Hepatocyte (in vitro differentiated cells): ENCODE results near the gene TBC1D4. TPM values are rescaled to one million over a fixed set of nuclear protein-coding genes. Genes with fewer than 3 reads are reported as not detected.

ENCODE experiments used
- DNase-seq: peaks from one replicate; pipeline ENCODE4 v3.0.0-alpha.2; 2016; ENCODE audit warnings: low spot score
- H2AFZ ChIP-seq: fragments of 200-600 bp; sonication (generic); 2 replicates; pipeline ENCODE4 v1.6.0; 2016; ENCODE audit warnings: antibody characterized with exemption, mild to moderate bottlenecking
- H3K27ac ChIP-seq: fragments of 200-600 bp; sonication (generic); 2 replicates; pipeline ENCODE4 v1.5.1; 2016; ENCODE audit warnings: mild to moderate bottlenecking
- H3K27me3 ChIP-seq: fragments of 200-600 bp; sonication (generic); 2 replicates; pipeline ENCODE4 v1.6.1; 2016
- H3K36me3 ChIP-seq: fragments of 200-600 bp; sonication (generic); replicated peaks from 2 replicates; pipeline ENCODE4 v1.5.1; 2016; ENCODE audit warnings: low read depth; ENCODE audit not compliant: insufficient read depth
- H3K4me1 ChIP-seq: fragments of 200-600 bp; sonication (generic); 2 replicates; pipeline ENCODE4 v1.5.1; 2016; ENCODE audit warnings: mild to moderate bottlenecking, moderate library complexity; ENCODE audit not compliant: insufficient read depth
- H3K4me2 ChIP-seq: fragments of 200-600 bp; sonication (generic); 2 replicates; pipeline ENCODE4 v1.6.0; 2016
- H3K4me3 ChIP-seq: fragments of 200-600 bp; sonication (generic); 2 replicates; pipeline ENCODE4 v1.5.1; 2016; ENCODE audit warnings: mild to moderate bottlenecking
- H3K79me2 ChIP-seq: fragments of 200-600 bp; sonication (generic); 2 replicates; pipeline ENCODE4 v1.6.0; 2017; ENCODE audit warnings: mild to moderate bottlenecking
- H3K9me2 ChIP-seq: fragments of 200-600 bp; sonication (generic); replicated peaks from 2 replicates; pipeline ENCODE4 v1.6.0; 2017; ENCODE audit warnings: mild to moderate bottlenecking; ENCODE audit not compliant: insufficient read depth
- H3K9me3 ChIP-seq: fragments of 200-600 bp; sonication (generic); 2 replicates; pipeline ENCODE4 v1.5.1; 2016; ENCODE audit warnings: low read depth, mild to moderate bottlenecking
- H4K20me1 ChIP-seq: fragments of 200-600 bp; sonication (generic); 2 replicates; pipeline ENCODE4 v1.6.0; 2016; ENCODE audit warnings: mild to moderate bottlenecking; ENCODE audit not compliant: insufficient read depth, poor library complexity, severe bottlenecking
- EZH2 ChIP-seq: fragments of 200-600 bp; sonication (generic); IDR thresholded peaks from 2 replicates; pipeline ENCODE4 v1.6.1; 2016; ENCODE audit warnings: antibody characterized with exemption, mild to moderate bottlenecking, borderline replicate concordance
- EZH2phosphoT487 ChIP-seq: fragments of 200-600 bp; sonication (generic); IDR thresholded peaks from one replicate; pipeline ENCODE4 v1.6.1; 2018; ENCODE audit warnings: antibody characterized with exemption, mild to moderate bottlenecking, low read depth, moderate library complexity; ENCODE audit not compliant: unreplicated experiment, severe bottlenecking
- WGBS: methylation state at CpG from one replicate; pipeline ENCODE4 v1.1.6; 2016; ENCODE audit warnings: low lambda C conversion rate; ENCODE audit errors: missing lambda C conversion rate; 5-methylcytosine and 5-hydroxymethylcytosine counted together
- polyA plus RNA-seq: library from polyadenylated mRNA; unstranded; fragments of >200 nt; fragmentation: Nextera tagmentation; extraction: Ambion mirVana; gene quantifications from 2 replicates; pipeline ENCODE4 v1.2.1, GENCODE V29; 2016
- total RNA-seq: library from RNA; depleted of rRNA; stranded (reverse); fragments of >200 nt; gene quantifications from 2 replicates; pipeline ENCODE4 v1.2.3, GENCODE V29; 2014
- TF ChIP-seq, protein P1 (sequence below): fragments of 200-600 bp; sonication (generic); IDR thresholded peaks from 2 replicates; pipeline ENCODE4 v1.5.1; 2016; ENCODE audit warnings: antibody characterized with exemption, mild to moderate bottlenecking; ENCODE audit not compliant: poor library complexity

TBC1D4 gene
- total and polyA plus RNA-seq, 2 experiments from 2014 or later: 7.6 to 17.1 TPM

DNA sequence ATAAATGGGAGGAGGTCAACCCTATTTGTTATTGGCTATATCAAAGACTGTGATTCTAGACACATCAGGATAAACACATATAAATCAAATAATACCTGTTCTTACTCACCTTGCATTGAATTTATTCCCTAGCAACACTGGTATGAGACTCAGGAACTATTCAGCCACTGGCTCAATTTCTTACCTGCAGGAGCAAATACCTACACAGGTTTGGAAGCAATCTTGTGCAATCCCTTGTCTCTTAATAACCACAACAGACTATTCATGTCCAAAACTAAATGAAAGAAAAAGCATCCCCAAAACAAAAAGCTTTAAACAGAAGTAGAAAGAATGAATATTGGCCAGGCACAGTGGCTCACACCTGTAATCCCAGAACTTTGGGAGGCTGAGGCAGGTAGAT is 55.5 kb downstream of the TBC1D4 start:
- Histone ChIP-seq H2AFZ (no peak overlapping the region), H3K9me2 (no peaks in the 10 kb centered on the region), H3K27me3 (no peaks in the 10 kb centered on the region), H3K4me1 (no peaks in the 10 kb centered on the region), H3K4me3 (no peak overlapping the region), H3K79me2 (peaks cover 13% of the 10 kb centered on the region), H3K9me3 (no peaks in the 10 kb centered on the region), H3K4me2 (no peak overlapping the region), H3K36me3 (no peaks in the 10 kb centered on the region), H4K20me1 (no peaks in the 10 kb centered on the region), H3K27ac (no peak overlapping the region)
- TF ChIP-seq, protein P1, sequence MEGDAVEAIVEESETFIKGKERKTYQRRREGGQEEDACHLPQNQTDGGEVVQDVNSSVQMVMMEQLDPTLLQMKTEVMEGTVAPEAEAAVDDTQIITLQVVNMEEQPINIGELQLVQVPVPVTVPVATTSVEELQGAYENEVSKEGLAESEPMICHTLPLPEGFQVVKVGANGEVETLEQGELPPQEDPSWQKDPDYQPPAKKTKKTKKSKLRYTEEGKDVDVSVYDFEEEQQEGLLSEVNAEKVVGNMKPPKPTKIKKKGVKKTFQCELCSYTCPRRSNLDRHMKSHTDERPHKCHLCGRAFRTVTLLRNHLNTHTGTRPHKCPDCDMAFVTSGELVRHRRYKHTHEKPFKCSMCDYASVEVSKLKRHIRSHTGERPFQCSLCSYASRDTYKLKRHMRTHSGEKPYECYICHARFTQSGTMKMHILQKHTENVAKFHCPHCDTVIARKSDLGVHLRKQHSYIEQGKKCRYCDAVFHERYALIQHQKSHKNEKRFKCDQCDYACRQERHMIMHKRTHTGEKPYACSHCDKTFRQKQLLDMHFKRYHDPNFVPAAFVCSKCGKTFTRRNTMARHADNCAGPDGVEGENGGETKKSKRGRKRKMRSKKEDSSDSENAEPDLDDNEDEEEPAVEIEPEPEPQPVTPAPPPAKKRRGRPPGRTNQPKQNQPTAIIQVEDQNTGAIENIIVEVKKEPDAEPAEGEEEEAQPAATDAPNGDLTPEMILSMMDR: no peak
- no peak for TF ChIP-seq EZH2
- TF ChIP-seq EZH2phosphoT487: no peak
- no peak for DNase-seq

DNA sequence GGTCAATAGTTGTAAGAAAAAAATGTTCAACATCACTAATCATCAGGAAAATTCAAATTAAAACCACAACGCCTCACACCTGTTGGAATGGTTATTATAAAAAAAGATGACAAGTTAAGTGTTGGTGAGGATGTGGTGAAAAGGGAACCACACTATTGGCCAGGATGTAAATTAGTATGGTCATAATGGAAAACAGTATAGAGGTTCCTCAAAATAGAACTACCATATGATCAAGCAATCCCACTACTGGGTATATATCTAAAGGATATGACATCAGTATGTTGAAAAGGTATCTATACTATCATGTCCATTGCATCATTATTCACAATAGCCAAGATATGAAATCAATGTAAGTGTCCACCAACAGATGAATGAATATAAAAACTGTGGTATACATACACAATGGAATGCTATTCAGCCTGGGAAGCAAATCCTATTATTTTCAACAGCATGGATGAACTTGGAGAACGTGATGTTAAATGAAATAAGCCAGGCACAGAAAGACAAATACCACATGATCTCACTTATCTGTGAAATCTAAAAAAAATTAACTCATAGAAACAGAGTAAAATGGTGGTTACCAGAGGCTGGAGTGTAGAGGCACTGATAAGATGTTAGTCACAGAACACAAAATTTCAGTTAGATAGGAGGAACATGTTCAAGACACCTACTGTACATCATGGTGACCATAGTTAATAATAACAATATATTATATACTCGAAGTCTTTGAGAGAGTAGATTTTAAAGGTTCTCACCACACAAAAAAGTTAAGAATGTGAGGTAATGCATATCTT is 56.6 kb downstream of the TBC1D4 start:
- Histone ChIP-seq H3K4me1 (no peaks in the 10 kb centered on the region), H3K27me3 (no peaks in the 10 kb centered on the region), H3K9me2 (no peaks in the 10 kb centered on the region), H3K4me2 (no peak overlapping the region), H3K4me3 (no peak overlapping the region), H3K79me2 (peaks cover 10% of the 10 kb centered on the region), H2AFZ (no peak overlapping the region), H4K20me1 (no peaks in the 10 kb centered on the region), H3K27ac (no peak overlapping the region), H3K9me3 (no peaks in the 10 kb centered on the region), H3K36me3 (no peaks in the 10 kb centered on the region)
- WGBS: 86% methylated on average over 3 of the region's 3 CpGs
- TF ChIP-seq EZH2 (no peak), EZH2phosphoT487 (no peak)
- TF ChIP-seq, protein P1: no peak
- DNase-seq: no peak

DNA sequence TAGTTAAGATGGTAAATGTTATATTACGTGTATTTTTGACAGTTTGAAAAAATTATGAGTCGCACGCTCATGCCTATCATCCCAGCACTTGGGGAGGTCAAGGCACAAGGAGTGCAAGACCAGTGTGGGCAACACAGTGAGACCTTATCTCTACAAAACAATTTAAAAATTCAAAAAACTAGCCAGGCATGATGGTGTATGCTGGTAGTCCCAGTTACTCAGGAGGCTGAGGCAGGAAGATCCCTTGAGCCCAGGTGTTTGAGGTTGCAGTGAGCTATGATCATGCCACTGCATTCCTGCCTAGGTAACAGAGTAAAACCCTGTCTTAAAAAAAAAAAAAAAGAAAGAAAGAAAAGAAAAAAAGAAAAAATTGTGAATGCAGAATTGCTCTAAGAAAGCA is 58.0 kb downstream of the TBC1D4 start:
- no peak for DNase-seq
- no peaks in the 10 kb centered on the region for H3K9me2 ChIP-seq
- 96% methylated on average over 3 of the region's 3 CpGs for WGBS

More for the DNA sequence above, 58.0 kb downstream of the TBC1D4 start:
- H3K27me3 ChIP-seq: no peaks in the 10 kb centered on the region
- H3K27ac ChIP-seq: no peak overlapping the region
- H4K20me1 ChIP-seq: no peaks in the 10 kb centered on the region
- H3K4me3 ChIP-seq: no peak overlapping the region
- no peak overlapping the region for H3K4me2 ChIP-seq
- H3K36me3 ChIP-seq: no peaks in the 10 kb centered on the region
- TF ChIP-seq, protein P1: no peak
- no peak for TF ChIP-seq EZH2phosphoT487
- TF ChIP-seq EZH2: no peak
- H3K9me3 ChIP-seq: no peaks in the 10 kb centered on the region
- no peak overlapping the region for H2AFZ ChIP-seq
- no peaks in the 10 kb centered on the region for H3K4me1 ChIP-seq
- peaks cover 7% of the 10 kb centered on the region for H3K79me2 ChIP-seq
